ENCODE results near the gene ADAM29. TPM values are rescaled to one million over a fixed set of nuclear protein-coding genes. Genes with fewer than 3 reads are reported as not detected.
"Not testable (repeated sequence)": the region's sequence is repeated elsewhere in the genome, so short reads cannot be mapped to it uniquely, and the experiment has no call there.

Gene ADAM29
- total RNA-seq, 1 donor from 2014 or later = not detected

- no peaks in the 10 kb centered on the region for H3K36me3 Mint-ChIP-seq (ENCODE audit: low read depth)
- intact Hi-C loops (cut with micrococcal nuclease) = no loop called here
Measured at GRCh38 chr4:174983128-174983750, 65.1 kb downstream of the ADAM29 start.

GRCh38 chr4:174983870-174984269 is 65.7 kb downstream of the ADAM29 start:
- not testable (repeated sequence) for H3K36me3 Mint-ChIP-seq (ENCODE audit: low read depth); H3K4me3 Mint-ChIP-seq (ENCODE audit: low read depth)

More at GRCh38 chr4:174983128-174983750, 65.1 kb downstream of the ADAM29 start:
- H3K27ac Mint-ChIP-seq = no peak overlapping the region
- peaks cover 25% of the 10 kb centered on the region for H3K9me3 Mint-ChIP-seq
- no peak for DNase-seq (ENCODE audit: low spot score)
- no peaks in the 10 kb centered on the region for H3K27me3 Mint-ChIP-seq (ENCODE audit: low read depth)
- no peak overlapping the region for H3K4me3 Mint-ChIP-seq (ENCODE audit: low read depth)
- no peaks in the 10 kb centered on the region for H3K4me1 Mint-ChIP-seq (ENCODE audit: low read depth)

GRCh38 chr4:174989791-174990190 is 71.6 kb downstream of the ADAM29 start:
- no peaks in the 10 kb centered on the region for H3K4me1 Mint-ChIP-seq (ENCODE audit: low read depth)
- H3K4me3 Mint-ChIP-seq (ENCODE audit: low read depth) = no peak overlapping the region
- H3K27me3 Mint-ChIP-seq (ENCODE audit: low read depth) = no peaks in the 10 kb centered on the region
- intact Hi-C loops (cut with micrococcal nuclease) = no loop called here
- DNase-seq (ENCODE audit: low spot score) = no peak
- no peak overlapping the region for H3K27ac Mint-ChIP-seq
- no peaks in the 10 kb centered on the region for H3K36me3 Mint-ChIP-seq (ENCODE audit: low read depth)
- H3K9me3 Mint-ChIP-seq = peaks cover 10% of the 10 kb centered on the region

More at GRCh38 chr4:174983870-174984269, 65.7 kb downstream of the ADAM29 start:
- DNase-seq (ENCODE audit: low spot score); intact Hi-C loops (cut with micrococcal nuclease); H3K27ac Mint-ChIP-seq; H3K4me1 Mint-ChIP-seq (ENCODE audit: low read depth); H3K27me3 Mint-ChIP-seq (ENCODE audit: low read depth): not testable (repeated sequence)
- H3K9me3 Mint-ChIP-seq = peaks cover 25% of the 10 kb centered on the region

GRCh38 chr4:174993916-174994315 is 75.8 kb downstream of the ADAM29 start:
- Mint-ChIP-seq H3K4me1 (ENCODE audit: low read depth) (no peaks in the 10 kb centered on the region), H3K4me3 (ENCODE audit: low read depth) (no peak overlapping the region), H3K9me3 (peaks cover under 1% of the 10 kb centered on the region), H3K27ac (no peak overlapping the region), H3K36me3 (ENCODE audit: low read depth) (no peaks in the 10 kb centered on the region), H3K27me3 (ENCODE audit: low read depth) (no peaks in the 10 kb centered on the region)
- intact Hi-C loops (cut with micrococcal nuclease) = no loop called here
- DNase-seq (ENCODE audit: low spot score) = no peak

GRCh38 chr4:174996079-174996478 is 77.9 kb downstream of the ADAM29 start:
- no peaks in the 10 kb centered on the region for H3K27me3 Mint-ChIP-seq (ENCODE audit: low read depth)
- peaks cover 3% of the 10 kb centered on the region for H3K9me3 Mint-ChIP-seq
- DNase-seq (ENCODE audit: low spot score) = no peak
- H3K27ac Mint-ChIP-seq = no peak overlapping the region
- H3K4me1 Mint-ChIP-seq (ENCODE audit: low read depth) = no peaks in the 10 kb centered on the region
- intact Hi-C loops (cut with micrococcal nuclease) = no loop called here
- H3K36me3 Mint-ChIP-seq (ENCODE audit: low read depth) = no peaks in the 10 kb centered on the region
- no peak overlapping the region for H3K4me3 Mint-ChIP-seq (ENCODE audit: low read depth)

- H3K27me3 Mint-ChIP-seq (ENCODE audit: low read depth) = no peaks in the 10 kb centered on the region
- no peaks in the 10 kb centered on the region for H3K36me3 Mint-ChIP-seq (ENCODE audit: low read depth)
- no peak for DNase-seq (ENCODE audit: low spot score)
- no peaks in the 10 kb centered on the region for H3K4me1 Mint-ChIP-seq (ENCODE audit: low read depth)
- H3K9me3 Mint-ChIP-seq = peaks cover 3% of the 10 kb centered on the region
- intact Hi-C loops (cut with micrococcal nuclease) = no loop called here
- H3K4me3 Mint-ChIP-seq (ENCODE audit: low read depth) = no peak overlapping the region
- no peak overlapping the region for H3K27ac Mint-ChIP-seq
Measured at GRCh38 chr4:174999407-174999806, 81.2 kb downstream of the ADAM29 start.

GRCh38 chr4:175017751-175018150 is 99.6 kb downstream of the ADAM29 start:
- Mint-ChIP-seq H3K36me3 (ENCODE audit: low read depth) (no peaks in the 10 kb centered on the region), H3K9me3 (peaks cover 11% of the 10 kb centered on the region), H3K4me1 (ENCODE audit: low read depth) (no peaks in the 10 kb centered on the region), H3K27ac (no peak overlapping the region), H3K27me3 (ENCODE audit: low read depth) (no peaks in the 10 kb centered on the region), H3K4me3 (ENCODE audit: low read depth) (no peak overlapping the region)
- DNase-seq (ENCODE audit: low spot score) = no peak
- intact Hi-C loops (cut with micrococcal nuclease) = no loop called here

- H3K27ac Mint-ChIP-seq; DNase-seq (ENCODE audit: low spot score); H3K36me3 Mint-ChIP-seq (ENCODE audit: low read depth); intact Hi-C loops (cut with micrococcal nuclease); H3K27me3 Mint-ChIP-seq (ENCODE audit: low read depth); H3K4me3 Mint-ChIP-seq (ENCODE audit: low read depth); H3K4me1 Mint-ChIP-seq (ENCODE audit: low read depth): not testable (repeated sequence)
- H3K9me3 Mint-ChIP-seq = peaks cover 11% of the 10 kb centered on the region
Measured at GRCh38 chr4:175019447-175019846, 101.3 kb downstream of the ADAM29 start.

Other genes with a start within 250 kb of the ADAM29 start
- gene GLRA3, start 89.1 kb upstream of the ADAM29 start, total RNA-seq = not detected in 2 replicates